ENCODE data around the gene AOPEP.

DNA sequence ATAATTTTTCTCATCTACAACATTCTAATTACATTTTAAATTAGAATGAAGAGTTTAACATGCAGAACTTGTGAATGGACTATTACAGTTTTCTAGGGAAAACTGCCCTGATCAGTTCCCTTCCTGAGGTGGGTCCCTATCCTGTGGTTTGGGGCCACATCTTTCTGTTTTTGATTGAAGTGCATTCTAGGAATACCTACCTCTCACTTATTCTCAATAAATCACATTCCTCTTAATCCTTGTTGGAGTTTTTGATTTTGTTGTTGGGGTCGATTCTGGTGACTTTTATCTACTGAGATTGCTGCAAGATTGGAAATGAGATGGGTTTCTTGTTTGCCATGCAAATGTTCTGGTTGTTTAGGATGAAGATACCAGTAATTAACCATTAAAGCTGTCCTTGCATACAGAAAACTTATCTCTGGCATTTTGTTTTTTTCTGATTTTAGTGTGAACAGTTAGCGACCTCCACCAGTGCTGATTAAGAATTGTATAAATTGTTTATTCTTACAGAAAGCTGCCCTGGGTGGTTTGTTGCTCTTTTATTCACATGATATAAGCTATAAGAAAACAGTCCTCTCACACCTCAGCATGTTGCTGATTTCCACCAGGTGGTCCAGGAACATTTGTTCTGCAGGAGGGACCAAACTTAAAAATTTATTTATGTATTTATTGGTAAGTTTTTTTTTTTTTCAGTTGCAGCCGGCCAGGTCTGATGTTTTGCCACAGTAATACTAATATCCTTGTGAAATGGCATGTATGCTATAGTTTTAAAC lies 321.1 kb downstream of the AOPEP start:
- TF ChIP-seq POLR2AphosphoS5 (IDR thresholded peaks at IDR 0.05; ENCODE audit: low read depth, low read length): no peak
- TF ChIP-seq RAD21 (IDR thresholded peaks at IDR 0.05; ENCODE audit: low read length): no peak
- TF ChIP-seq SIN3A (IDR thresholded peaks at IDR 0.05; ENCODE audit: borderline replicate concordance, low read depth, low read length): no peak
- no peak for TF ChIP-seq CTCF (IDR thresholded peaks at IDR 0.05)
- TF ChIP-seq MAX (IDR thresholded peaks at IDR 0.05; ENCODE audit: low read depth): no peak
- TF ChIP-seq ELF1 (IDR thresholded peaks at IDR 0.05): no peak
